ENCODE data around the gene FMN1.

Gene FMN1

DNA sequence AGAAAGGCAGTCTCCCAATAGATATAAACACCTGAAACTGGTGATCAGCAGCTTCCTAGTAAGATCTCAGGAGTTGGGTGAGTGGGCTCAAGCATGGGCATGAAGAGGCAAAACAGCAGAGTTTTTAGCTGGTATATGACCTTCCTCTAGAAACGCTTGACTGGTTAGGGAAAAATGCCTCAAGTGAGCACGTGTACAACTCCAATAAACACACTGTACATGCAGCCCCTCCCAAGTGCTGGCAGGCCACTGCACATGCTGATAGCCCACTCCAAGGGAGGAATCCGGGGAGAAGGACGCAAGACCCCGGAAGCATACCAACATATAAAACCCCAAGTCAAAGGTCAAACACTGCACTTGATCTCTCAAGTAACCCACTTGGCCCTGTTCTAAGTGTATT lies 143.0 kb downstream of the FMN1 start:
- no peak overlapping the region for H3K4me3 ChIP-seq (ENCODE audit: control insufficient read depth, low read depth, low read length)
- DNase-seq (ENCODE audit: low read depth), result no peak
- TF ChIP-seq, protein P1, sequence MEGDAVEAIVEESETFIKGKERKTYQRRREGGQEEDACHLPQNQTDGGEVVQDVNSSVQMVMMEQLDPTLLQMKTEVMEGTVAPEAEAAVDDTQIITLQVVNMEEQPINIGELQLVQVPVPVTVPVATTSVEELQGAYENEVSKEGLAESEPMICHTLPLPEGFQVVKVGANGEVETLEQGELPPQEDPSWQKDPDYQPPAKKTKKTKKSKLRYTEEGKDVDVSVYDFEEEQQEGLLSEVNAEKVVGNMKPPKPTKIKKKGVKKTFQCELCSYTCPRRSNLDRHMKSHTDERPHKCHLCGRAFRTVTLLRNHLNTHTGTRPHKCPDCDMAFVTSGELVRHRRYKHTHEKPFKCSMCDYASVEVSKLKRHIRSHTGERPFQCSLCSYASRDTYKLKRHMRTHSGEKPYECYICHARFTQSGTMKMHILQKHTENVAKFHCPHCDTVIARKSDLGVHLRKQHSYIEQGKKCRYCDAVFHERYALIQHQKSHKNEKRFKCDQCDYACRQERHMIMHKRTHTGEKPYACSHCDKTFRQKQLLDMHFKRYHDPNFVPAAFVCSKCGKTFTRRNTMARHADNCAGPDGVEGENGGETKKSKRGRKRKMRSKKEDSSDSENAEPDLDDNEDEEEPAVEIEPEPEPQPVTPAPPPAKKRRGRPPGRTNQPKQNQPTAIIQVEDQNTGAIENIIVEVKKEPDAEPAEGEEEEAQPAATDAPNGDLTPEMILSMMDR (IDR thresholded peaks at IDR 0.05; ENCODE audit: control insufficient read depth, insufficient read depth, low read depth, low read length, missing control alignments), result no peak

DNA sequence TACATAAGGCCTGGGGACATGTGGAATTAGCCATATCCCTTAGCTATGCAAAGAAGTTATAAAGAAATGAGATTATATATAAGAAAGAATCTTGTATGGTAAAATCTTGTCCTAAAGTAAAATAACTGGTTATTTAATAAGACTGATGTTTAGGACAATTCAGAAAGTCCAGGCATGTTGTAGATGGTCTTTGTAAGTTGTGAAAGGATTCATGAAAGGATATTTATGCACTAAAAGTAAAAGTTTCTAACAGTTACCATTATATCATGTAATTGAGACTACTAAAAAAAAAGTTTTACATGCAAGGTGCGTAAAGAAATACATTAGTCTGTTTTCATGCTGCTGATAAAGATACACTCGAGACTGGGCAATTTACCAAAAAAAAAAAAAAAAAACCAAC lies 146.3 kb downstream of the FMN1 start:
- DNase-seq (ENCODE audit: low read depth), result no peak
- TF ChIP-seq, protein P1 (IDR thresholded peaks at IDR 0.05; ENCODE audit: control insufficient read depth, insufficient read depth, low read depth, low read length, missing control alignments), result no peak
- H3K4me3 ChIP-seq (ENCODE audit: control insufficient read depth, low read depth, low read length), result no peak overlapping the region

DNA sequence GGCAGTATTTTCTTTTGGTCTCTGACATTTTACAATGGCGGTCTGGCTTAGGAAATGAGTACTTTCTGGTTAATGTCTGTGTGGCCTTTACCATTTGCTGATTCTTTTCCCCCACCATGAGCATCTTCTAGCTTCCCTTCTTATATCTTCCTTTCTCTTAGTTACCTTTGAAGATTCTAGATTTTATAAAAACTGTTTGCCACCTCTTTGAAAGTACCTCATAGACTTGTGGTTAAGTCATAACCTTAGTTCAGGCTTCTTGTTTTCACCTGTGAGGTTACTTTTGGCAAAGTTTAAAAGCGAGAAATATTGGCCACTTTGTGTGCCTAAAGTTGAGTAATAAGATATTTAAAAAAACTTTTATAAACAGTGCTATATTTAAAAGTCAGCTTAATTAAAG lies 147.4 kb downstream of the FMN1 start:
- TF ChIP-seq, protein P1 (IDR thresholded peaks at IDR 0.05; ENCODE audit: control insufficient read depth, insufficient read depth, low read depth, low read length, missing control alignments), result no peak
- DNase-seq (ENCODE audit: low read depth), result no peak
- no peak overlapping the region for H3K4me3 ChIP-seq (ENCODE audit: control insufficient read depth, low read depth, low read length)

DNA sequence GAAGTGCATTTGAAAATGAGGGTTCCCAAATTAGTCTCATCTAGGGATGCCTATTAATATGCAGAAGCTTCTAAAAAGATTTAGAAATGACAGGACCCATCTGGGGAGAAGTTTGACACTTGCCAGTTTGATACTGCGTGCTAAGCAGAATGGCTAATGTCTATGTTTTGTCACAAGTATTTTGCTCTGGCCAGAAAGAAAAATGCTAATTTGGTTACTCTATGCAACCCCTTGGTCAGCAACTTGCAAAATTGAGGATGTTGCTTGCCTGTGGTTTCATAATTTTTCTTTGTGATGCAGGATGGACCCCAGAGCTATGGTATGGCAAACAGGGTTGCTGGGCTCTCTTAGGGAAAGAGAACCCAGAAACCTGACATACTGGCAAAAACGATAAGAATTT lies 148.2 kb downstream of the FMN1 start:
- DNase-seq (ENCODE audit: low read depth), result no peak
- no peak overlapping the region for H3K4me3 ChIP-seq (ENCODE audit: control insufficient read depth, low read depth, low read length)
- TF ChIP-seq, protein P1 (IDR thresholded peaks at IDR 0.05; ENCODE audit: control insufficient read depth, insufficient read depth, low read depth, low read length, missing control alignments), result no peak

DNA sequence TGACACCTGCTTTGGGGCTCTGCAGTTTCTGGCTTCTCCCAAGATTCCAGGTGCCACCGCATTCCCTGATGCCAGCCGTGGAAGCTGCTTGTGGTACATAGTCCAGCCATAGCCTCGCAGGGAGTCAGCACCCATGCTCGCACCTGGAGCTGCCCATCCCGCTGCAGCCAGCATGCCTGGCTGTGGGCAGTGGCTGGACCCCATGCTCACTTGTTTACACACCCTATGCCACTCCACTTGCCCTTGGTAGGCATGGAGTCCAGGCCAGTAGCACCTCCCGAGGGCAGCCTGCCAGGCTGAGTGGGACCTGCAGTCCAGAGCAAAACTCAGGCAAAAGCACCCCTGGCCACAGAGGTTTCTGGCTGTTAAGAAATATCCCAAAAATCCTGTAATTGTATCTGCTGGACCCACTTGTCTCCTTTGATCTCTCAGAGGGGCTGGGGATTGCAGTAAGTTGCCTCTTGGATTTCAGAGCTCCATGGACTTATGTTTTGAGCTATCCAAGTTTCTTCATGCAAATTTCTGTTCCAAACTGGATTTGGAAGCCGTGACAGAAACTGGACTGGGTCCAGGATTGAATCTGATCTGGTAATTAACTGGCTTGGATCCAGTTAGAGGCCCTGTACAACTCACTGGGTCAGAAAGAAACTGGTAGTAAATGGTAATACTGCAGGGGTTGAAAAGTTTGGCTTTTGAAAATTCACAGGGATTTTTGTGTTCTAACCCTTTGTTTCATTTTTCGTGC lies 149.3 kb downstream of the FMN1 start:
- TF ChIP-seq, protein P1 (IDR thresholded peaks at IDR 0.05; ENCODE audit: control insufficient read depth, insufficient read depth, low read depth, low read length, missing control alignments), result no peak
- no peak for DNase-seq (ENCODE audit: low read depth)
- no peak overlapping the region for H3K4me3 ChIP-seq (ENCODE audit: control insufficient read depth, low read depth, low read length)

DNA sequence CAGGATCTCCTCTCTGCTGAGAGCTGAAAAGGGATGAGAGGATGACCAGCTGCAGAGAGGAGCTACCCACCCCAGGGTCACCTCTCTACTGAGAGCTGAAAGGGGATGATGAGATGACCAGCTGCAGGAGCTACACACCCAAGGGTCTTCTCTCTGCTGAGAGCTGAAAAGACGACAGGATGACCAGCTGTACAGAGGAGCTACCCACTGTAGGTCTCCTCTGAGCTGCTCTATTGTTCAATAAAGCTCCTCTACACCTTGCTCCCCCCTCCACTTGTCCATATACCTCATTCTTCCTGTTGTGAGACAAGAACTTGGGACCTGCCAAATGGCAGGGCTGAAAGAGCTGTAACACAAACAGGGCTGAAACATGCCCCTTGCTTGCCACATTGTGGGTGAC lies 149.9 kb downstream of the FMN1 start:
- TF ChIP-seq, protein P1 (IDR thresholded peaks at IDR 0.05; ENCODE audit: control insufficient read depth, insufficient read depth, low read depth, low read length, missing control alignments), result no peak
- no peak overlapping the region for H3K4me3 ChIP-seq (ENCODE audit: control insufficient read depth, low read depth, low read length)
- DNase-seq (ENCODE audit: low read depth), result no peak

Measured in AG09309 (cell line).